ENCODE data around the gene NLN.
"Not testable (repeated sequence)": the region's sequence is repeated elsewhere in the genome, so short reads cannot be mapped to it uniquely, and the experiment has no call there.

Gene NLN

GRCh38 chr5:65871182-65871581 is 149.2 kb downstream of the NLN start:
- Histone ChIP-seq H3K79me2 (ENCODE audit: insufficient read depth, low read length) (no peaks in the 10 kb centered on the region), H3K9ac (ENCODE audit: low read depth, low read length) (no peak overlapping the region), H2AFZ (ENCODE audit: low read depth, low read length) (no peak overlapping the region), H3K4me3 (ENCODE audit: low read depth in 1 of 2, low read length in 2 of 2) (no peak overlapping the region), H3K36me3 (ENCODE audit: insufficient read depth, low read length) (no peaks in the 10 kb centered on the region), H4K20me1 (ENCODE audit: insufficient read depth, low read length) (no peaks in the 10 kb centered on the region), H3K27ac (ENCODE audit: low read length) (no peak overlapping the region), H3K27me3 (ENCODE audit: insufficient read depth, low read length, poor library complexity) (no peaks in the 10 kb centered on the region), H3K4me2 (ENCODE audit: insufficient read depth, low read length) (no peak overlapping the region), H3K9me3 (ENCODE audit: insufficient read depth, low read length, severe bottlenecking) (no peaks in the 10 kb centered on the region), H3K4me1 (ENCODE audit: insufficient read depth, low read length) (no peaks in the 10 kb centered on the region)
- DNase-seq (no peak), ATAC-seq (ENCODE audit: insufficient read depth, low read depth) (no peak)
- no peak for TF ChIP-seq CTCF (IDR thresholded peaks at IDR 0.05; ENCODE audit: borderline replicate concordance, extremely low read depth, low read length, poor library complexity, severe bottlenecking)
- TF ChIP-seq EZH2 (IDR thresholded peaks at IDR 0.05; ENCODE audit: borderline replicate concordance, low read depth, low read length, severe bottlenecking), result no peak

GRCh38 chr5:65871776-65872175 is 149.8 kb downstream of the NLN start:
- ATAC-seq (ENCODE audit: insufficient read depth, low read depth); H3K4me2 ChIP-seq (ENCODE audit: insufficient read depth, low read length); H4K20me1 ChIP-seq (ENCODE audit: insufficient read depth, low read length); H3K27me3 ChIP-seq (ENCODE audit: insufficient read depth, low read length, poor library complexity); H3K36me3 ChIP-seq (ENCODE audit: insufficient read depth, low read length); H3K9me3 ChIP-seq (ENCODE audit: insufficient read depth, low read length, severe bottlenecking); H3K4me3 ChIP-seq (ENCODE audit: low read depth in 1 of 2, low read length in 2 of 2); H3K4me1 ChIP-seq (ENCODE audit: insufficient read depth, low read length); H3K27ac ChIP-seq (ENCODE audit: low read length); H3K79me2 ChIP-seq (ENCODE audit: insufficient read depth, low read length); DNase-seq; H3K9ac ChIP-seq (ENCODE audit: low read depth, low read length); H2AFZ ChIP-seq (ENCODE audit: low read depth, low read length): not testable (repeated sequence)

- TF ChIP-seq CTCF (IDR thresholded peaks at IDR 0.05; ENCODE audit: borderline replicate concordance, extremely low read depth, low read length, poor library complexity, severe bottlenecking), result no peak
- TF ChIP-seq EZH2 (IDR thresholded peaks at IDR 0.05; ENCODE audit: borderline replicate concordance, low read depth, low read length, severe bottlenecking), result no peak
Observed at GRCh38 chr5:65873181-65873750, 151.3 kb downstream of the NLN start.

GRCh38 chr5:65874241-65874640 is 152.2 kb downstream of the NLN start:
- H4K20me1 ChIP-seq (ENCODE audit: insufficient read depth, low read length), result no peaks in the 10 kb centered on the region
- DNase-seq (no peak), ATAC-seq (ENCODE audit: insufficient read depth, low read depth) (no peak)
- TF ChIP-seq EZH2 (IDR thresholded peaks at IDR 0.05; ENCODE audit: borderline replicate concordance, low read depth, low read length, severe bottlenecking) (no peak), CTCF (IDR thresholded peaks at IDR 0.05; ENCODE audit: borderline replicate concordance, extremely low read depth, low read length, poor library complexity, severe bottlenecking) (no peak)
- H3K27ac ChIP-seq (ENCODE audit: low read length), result no peak overlapping the region
- no peak overlapping the region for H3K4me3 ChIP-seq (ENCODE audit: low read depth in 1 of 2, low read length in 2 of 2)
- no peak overlapping the region for H2AFZ ChIP-seq (ENCODE audit: low read depth, low read length)
- H3K4me1 ChIP-seq (ENCODE audit: insufficient read depth, low read length), result no peaks in the 10 kb centered on the region
- H3K27me3 ChIP-seq (ENCODE audit: insufficient read depth, low read length, poor library complexity), result no peaks in the 10 kb centered on the region
- H3K4me2 ChIP-seq (ENCODE audit: insufficient read depth, low read length), result no peak overlapping the region
- no peaks in the 10 kb centered on the region for H3K9me3 ChIP-seq (ENCODE audit: insufficient read depth, low read length, severe bottlenecking)
- no peak overlapping the region for H3K9ac ChIP-seq (ENCODE audit: low read depth, low read length)
- no peaks in the 10 kb centered on the region for H3K36me3 ChIP-seq (ENCODE audit: insufficient read depth, low read length)
- H3K79me2 ChIP-seq (ENCODE audit: insufficient read depth, low read length), result no peaks in the 10 kb centered on the region

More at GRCh38 chr5:65873181-65873750, 151.3 kb downstream of the NLN start:
- Histone ChIP-seq H3K4me3 (ENCODE audit: low read depth in 1 of 2, low read length in 2 of 2) (no peak overlapping the region), H3K79me2 (ENCODE audit: insufficient read depth, low read length) (no peaks in the 10 kb centered on the region), H3K4me2 (ENCODE audit: insufficient read depth, low read length) (no peak overlapping the region), H3K27me3 (ENCODE audit: insufficient read depth, low read length, poor library complexity) (no peaks in the 10 kb centered on the region), H2AFZ (ENCODE audit: low read depth, low read length) (no peak overlapping the region), H3K9ac (ENCODE audit: low read depth, low read length) (no peak overlapping the region), H3K9me3 (ENCODE audit: insufficient read depth, low read length, severe bottlenecking) (no peaks in the 10 kb centered on the region), H3K27ac (ENCODE audit: low read length) (no peak overlapping the region), H4K20me1 (ENCODE audit: insufficient read depth, low read length) (no peaks in the 10 kb centered on the region), H3K36me3 (ENCODE audit: insufficient read depth, low read length) (no peaks in the 10 kb centered on the region), H3K4me1 (ENCODE audit: insufficient read depth, low read length) (no peaks in the 10 kb centered on the region)
- DNase-seq (no peak), ATAC-seq (ENCODE audit: insufficient read depth, low read depth) (no peak)

Data from DND-41 (cell line).